Neural cell (in vitro differentiated cells): ENCODE results near the gene MOB3A.

Experiments
- CTCF ChIP-seq: fragments of 450-650 bp; IDR thresholded peaks from 2 replicates; pipeline ENCODE4 v1.5.1; 2014; ENCODE audit warnings: antibody characterized with exemption, mild to moderate bottlenecking, moderate library complexity; ENCODE audit not compliant: poor library complexity, severe bottlenecking
- EP300 ChIP-seq: fragments of 450-650 bp; conservative IDR thresholded peaks from 2 replicates; pipeline ENCODE4 v1.6.1; 2014; ENCODE audit warnings: antibody characterized with exemption, mild to moderate bottlenecking, moderate library complexity; ENCODE audit not compliant: poor library complexity, severe bottlenecking
- EZH2 ChIP-seq: fragments of 200-600, 300-800 bp; shearing (Covaris generic), sonication (generic); IDR thresholded peaks from 2 replicates; pipeline ENCODE4 v1.6.1; 2014; ENCODE audit warnings: antibody characterized with exemption, low read length, borderline replicate concordance, mild to moderate bottlenecking; ENCODE audit not compliant: insufficient read depth, poor library complexity, severe bottlenecking
- MXI1 ChIP-seq: fragments of 450-650 bp; conservative IDR thresholded peaks from 2 replicates; pipeline ENCODE4 v1.6.1; 2014; ENCODE audit warnings: antibody characterized with exemption, mild to moderate bottlenecking; ENCODE audit not compliant: poor library complexity, severe bottlenecking
- POLR2AphosphoS5 ChIP-seq: IDR thresholded peaks from 2 replicates; pipeline ENCODE4 v1.6.1; 2012
- REST ChIP-seq: IDR thresholded peaks from 2 replicates; pipeline ENCODE4 v1.6.1; 2012; ENCODE audit warnings: borderline replicate concordance

GRCh38 chr19:2050991-2051772 is 44.9 kb downstream of the MOB3A start, which contains the start of gene MKNK2:
- TF ChIP-seq CTCF: peak; percentile 98
- TF ChIP-seq MXI1: peak; percentile 64
- peak; percentile 45 for TF ChIP-seq EP300
- peak; percentile 67 for TF ChIP-seq REST
- peak; percentile 95 for TF ChIP-seq POLR2AphosphoS5
- no peak for TF ChIP-seq EZH2
